Heart left ventricle (tissue), 16 donors: ENCODE results near the gene MYO16. TPM values are rescaled to one million over a fixed set of nuclear protein-coding genes. Genes with fewer than 3 reads are reported as not detected.

Source experiments
- ATAC-seq, 4 donors: fragments of 200-7000 bp; cut with Tn5 transposase; one replicate each; pipeline ENCODE4 v1.9.1; 2020 to 2022; ENCODE audit warnings: moderate library complexity in 4 of 4, mild to moderate bottlenecking in 3 of 4, moderate number of reproducible peaks in 1 of 4
- DNase-seq, 5 donors: peaks; one replicate each; pipeline ENCODE4 v3.0.0-alpha.2; 2020
- H3K27ac ChIP-seq, 12 donors: fragments of 200-600 bp; sonication (generic) in 4 of 12; one replicate each; pipeline versions ENCODE4 v1.5.0 to v1.8.0; 2016 to 2022; ENCODE audit warnings: mild to moderate bottlenecking in 2 of 12
- H3K27me3 ChIP-seq, 9 donors: fragments of 200-600 bp; sonication (generic) in 2 of 9; one replicate each; pipeline versions ENCODE4 v1.5.1 to v1.8.0; 2016 to 2022; ENCODE audit warnings: mild to moderate bottlenecking in 3 of 9
- H3K36me3 ChIP-seq, 9 donors: fragments of 200-600 bp; sonication (generic) in 2 of 9; one replicate each; pipeline versions ENCODE4 v1.5.0 to v1.8.0; 2018 to 2022; ENCODE audit warnings: mild to moderate bottlenecking in 2 of 9
- H3K4me1 ChIP-seq, 12 donors: fragments of 200-600 bp; sonication (generic) in 4 of 12; one replicate each; pipeline versions ENCODE4 v1.5.0 to v1.8.0; 2016 to 2022; ENCODE audit warnings: mild to moderate bottlenecking in 3 of 12
- H3K4me3 ChIP-seq, 12 donors: fragments of 200-600 bp; sonication (generic) in 4 of 12; one replicate each; pipeline versions ENCODE4 v1.5.0 to v1.8.0; 2017 to 2022; ENCODE audit warnings: mild to moderate bottlenecking in 9 of 12, moderate library complexity in 4 of 12
- H3K9me3 ChIP-seq, 12 donors: fragments of 200-600 bp; sonication (generic) in 4 of 12; one replicate each; pipeline versions ENCODE4 v1.5.0 to v1.8.0; 2016 to 2022; ENCODE audit warnings: mild to moderate bottlenecking in 1 of 12
- CTCF ChIP-seq, 12 donors: fragments of 200-600 bp; sonication (generic) in 4 of 12; IDR thresholded peaks; one replicate each; pipeline versions ENCODE4 v1.5.0 to v1.8.0; 2018 to 2022; ENCODE audit warnings: antibody characterized with exemption in 12 of 12, mild to moderate bottlenecking in 5 of 12
- POLR2A ChIP-seq, 2 donors: fragments of 450-650 bp; IDR thresholded peaks; one replicate each; pipeline ENCODE4 v1.6.1; 2017; ENCODE audit warnings: antibody characterized with exemption in 2 of 2, mild to moderate bottlenecking in 2 of 2, moderate library complexity in 2 of 2
- whole genome bisulfite sequencing, 4 donors: extraction: QIAGEN DNeasy Blood & Tissue Kit in 2 of 4; methylation state at CpG; one replicate each; pipeline versions ENCODE4 v1.1.5 to v1.1.7; 2013 to 2018; 5-methylcytosine and 5-hydroxymethylcytosine counted together
- intact Hi-C, 10 donors: fragments of 100-400 bp; cut with DNase I; formaldehyde crosslinking; loops; one replicate each; pipeline versions ENCODE4 v1.11.1 to v1.14.2; 2022
- polyA plus RNA-seq, 2 donors: library from polyadenylated mRNA; stranded (reverse); fragments of 200-250 nt; gene quantifications; one replicate each; pipeline ENCODE4 v1.2.3, GENCODE V29; 2013
- total RNA-seq, 9 donors: library from RNA; depleted of rRNA in 2 of 9; stranded (reverse); fragments of >200 nt in 2 of 9; fragmentation: NEBNext Ultra II Directional in 3 of 9; extraction: Animal tissue kit (Norgen Biotek cat#: 25700) in 3 of 9; gene quantifications; one replicate each; pipeline versions ENCODE4 v1.1.0 to v1.2.4, GENCODE V29; 2016 to 2023
- donor health status: ischemic (EF 13 %, LVEDD 7.1; RV severe dilation, severe dysfunction).
- donor health status: healthy with polysubstance abuse.
- donor health status: DM: no; HTN: yes; CAD: no.
- donor health status: DM: no; HTN: no; CAD: no.
- donor health status: ischemic (EF 25% LVEDD 6.9; RV normal size, moderate dysfunction).
- donor health status: ischemic (EF 25% LVEDD 5.7; RV mildly dilated, moderate dysfunction).
- donor health status: healthy.
- donor health status: DM: yes; HTN: yes; CAD: no.
- donor health status: ischemic (EF 35%, LVEDD 5.7; RV mildly dilated, moderate dysfunction).
- donor health status: nonischemic (EF 11% LVEDD 7.7; RV severe dilation, severe dysfunction).
- donor health status: DM: yes; HTN: yes; CAD: no.
- donor health status: PGD.
- donor health status: ischemic (EF 29% LVEDD 5.4; RV normal size, mild dysfunction).
- donor health status: nonischemic (EF 23%, LVEDD 6.1; RV moderate dilation, normal function).

The MYO16 gene
- total and polyA plus RNA-seq, 11 donors: 0.16 to 5.2 (median 0.81) TPM

- H3K27me3 ChIP-seq: no peaks in the 10 kb centered on the region
- no peak overlapping the region for H3K27ac ChIP-seq
- DNase-seq: no peak
- H3K36me3 ChIP-seq: no peaks in the 10 kb centered on the region
- TF ChIP-seq POLR2A (IDR thresholded peaks at IDR 0.05) (no peak), CTCF (IDR thresholded peaks at IDR 0.05) (no peak)
- no peak for ATAC-seq
- WGBS, 4 donors: 57 to 68% (median 63%) methylated on average over 4 of the region's 4 CpGs
- no peak overlapping the region for H3K4me3 ChIP-seq
- no peaks in the 10 kb centered on the region for H3K4me1 ChIP-seq
- intact Hi-C loops: no loop called here
- no peaks in the 10 kb centered on the region for H3K9me3 ChIP-seq
Observed at GRCh38 chr13:108851660-108852059, 222.2 kb downstream of the MYO16 start.

GRCh38 chr13:108853031-108853430 lies 223.6 kb downstream of the MYO16 start:
- ATAC-seq (no peak), DNase-seq (no peak)
- TF ChIP-seq CTCF (IDR thresholded peaks at IDR 0.05) (no peak), POLR2A (IDR thresholded peaks at IDR 0.05) (no peak)
- Histone ChIP-seq H3K4me1 (no peaks in the 10 kb centered on the region), H3K27me3 (no peaks in the 10 kb centered on the region), H3K9me3 (no peaks in the 10 kb centered on the region), H3K4me3 (no peak overlapping the region), H3K27ac (no peak overlapping the region), H3K36me3 (no peaks in the 10 kb centered on the region)
- WGBS, 4 donors: 84 to 92% (median 88%) methylated on average over 10 of the region's 10 CpGs
- intact Hi-C loops: no loop called here

GRCh38 chr13:108855737-108856387 lies 226.5 kb downstream of the MYO16 start:
- DNase-seq (no peak), ATAC-seq (no peak)
- WGBS, 4 donors: 88 to 91% (median 90%) methylated on average over 4 of the region's 4 CpGs
- no peak overlapping the region for H3K27ac ChIP-seq
- intact Hi-C loops: no loop called here
- H3K4me1 ChIP-seq: no peaks in the 10 kb centered on the region
- no peak overlapping the region for H3K4me3 ChIP-seq
- no peak for TF ChIP-seq POLR2A (IDR thresholded peaks at IDR 0.05)
- TF ChIP-seq CTCF (IDR thresholded peaks at IDR 0.05): no peak
- no peaks in the 10 kb centered on the region for H3K27me3 ChIP-seq
- no peaks in the 10 kb centered on the region for H3K36me3 ChIP-seq
- no peaks in the 10 kb centered on the region for H3K9me3 ChIP-seq

GRCh38 chr13:108858676-108859075 lies 229.3 kb downstream of the MYO16 start:
- WGBS, 4 donors: 91 to 94% (median 94%) methylated on average over 5 of the region's 5 CpGs
- H3K4me1 ChIP-seq: no peaks in the 10 kb centered on the region
- no peak overlapping the region for H3K4me3 ChIP-seq
- no peak overlapping the region for H3K27ac ChIP-seq
- no peaks in the 10 kb centered on the region for H3K27me3 ChIP-seq
- intact Hi-C loops: no loop called here
- no peak for ATAC-seq
- no peak for TF ChIP-seq POLR2A (IDR thresholded peaks at IDR 0.05)
- no peak for TF ChIP-seq CTCF (IDR thresholded peaks at IDR 0.05)
- H3K36me3 ChIP-seq: no peaks in the 10 kb centered on the region
- no peaks in the 10 kb centered on the region for H3K9me3 ChIP-seq
- DNase-seq: no peak
